RCC 7860 (cell line): Measurements from ENCODE around the gene WRNIP1.
"Not testable (repeated sequence)": the region's sequence is repeated elsewhere in the genome, so short reads cannot be mapped to it uniquely, and the experiment has no call there.

Source experiments
- DNase-seq: peaks from one replicate; pipeline ENCODE4 v3.0.0-alpha.2; 2015; ENCODE audit warnings: low spot score
- FAIRE-seq: peaks from 2 replicates; lab custom pipeline; 2012; peaks lifted over from hg19 to GRCh38; lab: Jason Lieb, UNC

Gene WRNIP1

GRCh38 chr6:2782825-2783187 is 17.6 kb downstream of the WRNIP1 start:
- FAIRE-seq (no peak), DNase-seq (no peak)

DNA sequence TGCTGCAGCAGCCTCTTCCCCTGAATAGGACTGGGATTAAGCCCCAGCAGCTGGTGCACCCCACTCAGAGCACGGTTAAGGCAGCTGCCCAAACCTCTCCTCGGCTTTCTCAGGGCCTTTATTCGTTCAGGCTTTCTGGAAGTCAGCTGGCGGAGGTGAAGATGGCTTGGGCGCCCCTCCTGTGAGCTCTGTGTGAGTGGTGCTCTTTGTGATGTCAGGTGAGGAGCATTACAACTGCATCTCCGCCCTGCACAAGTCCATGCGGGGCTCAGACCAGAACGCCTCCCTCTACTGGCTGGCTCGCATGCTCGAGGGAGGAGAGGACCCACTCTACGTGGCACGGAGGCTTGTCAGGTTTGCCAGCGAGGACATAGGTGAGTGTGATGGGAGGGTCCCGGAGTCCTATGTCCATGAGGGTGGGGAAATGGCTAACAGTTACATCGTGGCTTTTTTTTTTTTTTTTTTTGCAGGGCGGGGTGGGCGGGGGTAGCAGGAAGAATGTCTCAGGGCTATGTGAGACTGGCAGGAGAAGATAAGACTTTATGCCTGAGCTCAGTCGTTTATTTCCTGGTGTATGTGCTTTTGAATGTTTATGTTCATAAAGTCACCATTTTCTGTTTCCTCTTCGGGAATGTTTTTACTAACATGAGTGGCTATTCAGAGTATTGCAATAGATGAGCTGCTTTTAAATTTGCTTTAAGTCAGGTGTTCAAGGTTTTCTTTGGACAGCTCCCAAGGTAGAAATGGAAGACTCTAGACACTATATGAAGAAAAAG is 18.2 kb downstream of the WRNIP1 start:
- FAIRE-seq (no peak), DNase-seq (no peak)

DNA sequence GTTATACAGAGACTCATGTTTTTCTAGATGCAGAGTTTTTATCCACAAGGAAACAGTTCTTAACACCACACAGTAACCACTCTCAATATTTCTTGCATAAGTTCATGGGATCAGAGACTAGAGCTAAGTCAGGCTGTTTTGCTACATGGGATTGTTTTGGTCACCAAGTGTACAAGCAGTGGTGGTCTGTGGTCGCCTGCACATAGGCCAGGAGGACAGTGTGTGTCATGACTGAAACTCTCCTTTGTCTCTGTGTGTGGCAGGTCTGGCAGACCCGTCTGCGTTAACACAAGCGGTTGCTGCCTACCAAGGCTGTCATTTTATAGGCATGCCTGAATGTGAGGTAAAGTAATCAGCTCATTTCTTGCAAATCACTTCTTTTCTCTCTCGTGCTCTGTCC is 18.9 kb downstream of the WRNIP1 start:
- FAIRE-seq (no peak), DNase-seq (no peak)

DNA sequence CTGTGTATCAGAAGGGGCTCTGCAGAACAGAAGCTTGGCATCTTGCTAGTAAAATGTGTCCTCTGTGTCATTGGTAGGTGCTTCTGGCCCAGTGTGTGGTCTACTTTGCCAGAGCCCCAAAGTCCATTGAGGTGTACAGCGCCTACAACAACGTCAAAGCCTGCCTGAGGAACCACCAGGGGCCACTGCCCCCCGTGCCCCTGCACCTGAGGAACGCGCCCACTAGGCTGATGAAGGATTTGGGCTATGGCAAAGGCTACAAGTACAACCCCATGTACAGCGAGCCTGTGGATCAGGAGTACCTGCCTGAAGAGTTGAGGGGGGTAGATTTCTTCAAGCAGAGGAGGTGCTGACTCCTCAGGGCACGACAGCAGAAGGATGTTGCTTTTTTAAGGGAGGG is 19.7 kb downstream of the WRNIP1 start:
- DNase-seq, result no peak
- no peak for FAIRE-seq

DNA sequence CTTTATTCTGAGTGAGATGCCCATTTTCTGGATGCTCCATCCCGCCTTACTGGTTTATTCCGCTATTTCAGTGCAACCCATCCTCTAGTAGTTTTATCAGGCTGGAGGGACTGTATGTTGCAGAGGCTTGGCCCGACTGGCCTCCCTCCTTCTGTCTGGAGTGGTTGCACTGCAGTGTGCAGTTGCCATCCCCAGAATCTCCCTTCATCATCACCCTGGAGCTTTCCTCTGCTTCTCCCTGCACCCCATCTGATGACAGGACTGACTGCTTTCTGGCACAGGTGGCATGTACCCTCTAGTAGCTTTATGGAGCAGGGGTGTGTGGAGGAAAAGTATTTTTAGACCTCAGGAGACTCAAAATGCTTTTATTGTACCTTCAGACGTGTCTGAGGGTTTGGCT is 21.1 kb downstream of the WRNIP1 start:
- DNase-seq, result no peak
- no peak for FAIRE-seq

DNA sequence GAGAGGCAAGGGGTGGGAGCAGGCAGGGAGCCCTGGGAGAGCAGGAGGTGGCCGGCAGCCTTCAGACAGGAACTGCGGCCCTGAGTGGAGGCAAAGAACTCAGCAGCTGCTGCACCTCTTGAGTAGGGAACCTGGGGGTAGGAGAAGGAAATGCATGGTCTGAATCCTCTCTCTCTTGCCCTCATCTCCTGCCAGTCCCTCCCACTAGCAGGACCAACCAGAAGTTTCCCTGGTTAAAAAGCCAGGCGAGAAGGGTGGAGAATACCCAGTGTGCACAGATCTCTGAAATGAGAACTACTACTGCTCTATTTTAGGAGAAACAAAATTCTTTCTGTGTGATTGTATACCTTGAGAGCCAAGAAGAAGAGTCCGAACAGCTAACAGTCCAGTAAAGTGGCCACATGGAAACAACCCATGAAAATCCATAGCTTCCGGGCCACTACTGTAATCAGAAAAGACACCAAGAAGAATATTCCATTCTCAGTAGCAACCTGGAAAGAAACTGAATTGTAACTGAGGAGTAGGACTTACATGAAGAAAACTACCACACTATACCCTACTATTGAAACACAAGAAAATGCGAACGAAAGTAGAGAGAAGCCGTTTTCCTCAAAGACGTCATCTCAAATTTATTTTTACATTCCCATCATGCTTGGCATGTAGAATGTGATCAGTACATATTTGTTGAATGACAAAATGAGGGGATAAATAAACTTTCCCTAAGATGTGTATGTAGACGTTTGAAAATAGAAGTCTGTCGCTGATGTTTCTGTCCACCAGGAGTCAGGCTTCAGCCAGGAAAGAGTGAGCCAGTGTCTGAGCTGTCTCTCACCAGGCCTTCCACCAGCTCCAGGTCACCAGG is 25.6 kb downstream of the WRNIP1 start:
- DNase-seq (peak; percentile 59), FAIRE-seq (peak; percentile 66)

GRCh38 chr6:2791450-2791974 is 26.3 kb downstream of the WRNIP1 start:
- no peak for FAIRE-seq
- no peak for DNase-seq

GRCh38 chr6:2792330-2793110 is 27.3 kb downstream of the WRNIP1 start:
- FAIRE-seq (no peak), DNase-seq (no peak)

DNA sequence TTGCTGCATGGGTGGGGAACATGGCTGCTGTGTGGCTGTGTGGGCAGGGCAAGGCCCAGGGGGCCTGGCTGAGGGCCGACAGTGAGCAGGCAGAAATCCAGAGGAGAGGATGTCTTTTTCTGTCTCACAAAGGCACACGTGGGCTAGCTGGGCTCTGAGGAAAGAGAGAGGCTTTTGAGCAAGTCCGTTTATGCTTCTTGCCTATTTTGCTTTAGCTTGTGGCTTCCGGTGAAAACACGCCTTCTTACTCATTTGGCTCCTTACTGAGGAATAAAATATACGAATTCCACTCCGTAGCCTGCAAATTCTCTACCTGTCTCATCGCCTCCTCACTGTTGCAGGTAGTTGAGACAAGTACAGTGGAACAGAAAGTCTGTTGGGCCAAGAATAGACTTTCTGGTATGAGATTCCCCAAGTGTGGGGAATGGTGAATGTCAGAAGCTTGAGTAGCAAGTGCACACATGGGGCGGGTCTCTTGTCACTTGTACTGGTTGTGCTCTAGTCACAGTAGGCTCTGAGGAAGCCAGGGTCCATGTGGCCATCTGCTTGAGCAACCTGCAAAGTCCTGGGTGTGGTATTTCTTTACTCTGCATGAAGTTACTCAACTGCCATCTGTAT is 28.4 kb downstream of the WRNIP1 start:
- DNase-seq (no peak), FAIRE-seq (no peak)

DNA sequence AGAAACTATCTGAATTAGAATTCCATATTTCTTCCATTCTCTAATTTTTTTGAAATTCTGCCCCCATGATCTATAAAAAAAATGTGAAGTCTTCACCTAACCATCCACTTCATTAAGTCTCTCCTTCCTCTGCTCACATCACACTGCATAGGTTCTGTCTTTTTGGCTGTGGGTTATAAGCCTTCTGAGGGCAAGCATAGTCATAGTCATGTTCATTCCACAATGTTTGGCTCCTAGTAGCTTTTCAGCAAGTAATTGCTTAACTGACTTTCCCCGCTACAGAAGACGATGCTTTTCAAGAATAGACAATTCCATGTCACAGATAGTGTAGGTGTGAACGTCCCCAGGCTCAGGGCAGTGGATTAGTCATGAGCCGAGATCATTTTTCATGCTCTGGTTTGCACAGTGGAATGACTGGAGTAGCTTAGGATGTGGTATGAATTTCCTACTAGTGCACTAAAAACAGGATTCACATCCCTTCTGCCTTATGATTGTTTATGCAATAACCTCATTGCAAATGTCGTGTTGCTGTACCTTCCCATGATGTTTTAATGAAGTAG is 29.1 kb downstream of the WRNIP1 start:
- peak; percentile 28 for DNase-seq

GRCh38 chr6:2795162-2795561 is 30.0 kb downstream of the WRNIP1 start:
- FAIRE-seq (no peak), DNase-seq (no peak)

More for the DNA sequence above, 29.1 kb downstream of the WRNIP1 start:
- no peak for FAIRE-seq

DNA sequence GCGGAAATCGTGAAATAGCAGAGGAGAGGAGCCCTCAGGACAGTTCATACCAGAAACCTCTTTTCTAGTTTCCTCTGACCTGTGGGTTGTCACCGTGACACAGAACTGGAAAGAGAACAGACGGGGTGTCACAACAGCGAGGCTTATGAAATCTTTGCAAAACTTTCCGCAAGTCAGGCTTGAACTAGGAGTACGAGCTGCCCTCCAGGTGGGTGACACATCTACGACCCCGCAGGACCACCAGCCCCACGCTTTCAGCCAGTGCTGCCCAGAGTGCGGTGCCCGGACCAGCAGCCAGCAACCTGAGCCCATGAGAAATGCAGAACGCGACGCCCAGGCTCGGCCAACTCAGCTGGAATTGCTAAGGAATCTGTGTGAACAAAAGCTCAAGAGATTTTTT is 30.8 kb downstream of the WRNIP1 start:
- DNase-seq, result no peak
- FAIRE-seq, result no peak

DNA sequence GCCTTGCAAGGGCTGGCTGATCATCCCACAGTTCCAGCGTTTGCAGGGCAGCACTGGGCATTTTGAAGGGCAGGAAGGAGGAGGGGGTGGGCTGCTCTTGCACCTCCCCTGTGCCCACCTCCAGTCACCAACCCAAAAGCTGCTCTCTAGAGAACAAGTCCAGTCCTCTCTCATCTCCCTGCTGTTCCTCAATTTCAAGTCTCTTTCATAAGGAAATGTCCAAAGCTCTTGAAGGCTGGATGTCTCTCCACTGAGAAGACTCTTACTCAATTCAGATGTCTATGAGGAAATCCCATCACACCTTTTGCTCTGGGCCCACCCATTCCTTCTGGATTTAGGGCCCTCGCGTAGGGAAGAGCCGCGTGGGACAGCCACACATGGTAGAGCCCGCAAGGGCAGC is 31.7 kb downstream of the WRNIP1 start:
- DNase-seq, result no peak

DNA sequence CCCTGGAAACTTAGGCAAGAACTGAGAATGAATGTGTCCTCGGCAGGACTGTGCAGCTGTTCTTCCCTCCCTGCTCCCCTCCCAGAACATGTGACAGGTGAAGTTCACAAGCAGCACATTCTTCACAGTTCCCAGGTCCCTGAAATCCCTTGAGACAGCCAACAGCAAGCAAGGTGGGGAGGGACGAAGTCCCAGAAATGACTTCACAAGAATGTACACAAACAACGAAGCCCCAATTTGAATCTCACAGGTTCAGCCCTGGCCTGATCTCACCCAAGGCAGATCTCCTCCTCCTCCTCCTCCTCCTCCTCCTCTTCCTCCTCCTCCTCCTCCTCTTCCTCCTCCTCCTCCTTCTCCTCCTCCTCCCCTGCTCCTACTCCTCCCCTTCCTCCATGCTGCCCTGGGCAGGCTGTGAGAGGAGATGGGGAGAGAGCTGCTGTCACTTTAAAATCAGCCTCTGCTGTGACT is 32.4 kb downstream of the WRNIP1 start:
- FAIRE-seq (no peak), DNase-seq (no peak)

More for the DNA sequence above, 31.7 kb downstream of the WRNIP1 start:
- FAIRE-seq, result no peak

GRCh38 chr6:2798586-2799134 is 33.5 kb downstream of the WRNIP1 start:
- FAIRE-seq (no peak), DNase-seq (no peak)

GRCh38 chr6:2799936-2800527 is 34.8 kb downstream of the WRNIP1 start:
- DNase-seq (no peak), FAIRE-seq (no peak)

DNA sequence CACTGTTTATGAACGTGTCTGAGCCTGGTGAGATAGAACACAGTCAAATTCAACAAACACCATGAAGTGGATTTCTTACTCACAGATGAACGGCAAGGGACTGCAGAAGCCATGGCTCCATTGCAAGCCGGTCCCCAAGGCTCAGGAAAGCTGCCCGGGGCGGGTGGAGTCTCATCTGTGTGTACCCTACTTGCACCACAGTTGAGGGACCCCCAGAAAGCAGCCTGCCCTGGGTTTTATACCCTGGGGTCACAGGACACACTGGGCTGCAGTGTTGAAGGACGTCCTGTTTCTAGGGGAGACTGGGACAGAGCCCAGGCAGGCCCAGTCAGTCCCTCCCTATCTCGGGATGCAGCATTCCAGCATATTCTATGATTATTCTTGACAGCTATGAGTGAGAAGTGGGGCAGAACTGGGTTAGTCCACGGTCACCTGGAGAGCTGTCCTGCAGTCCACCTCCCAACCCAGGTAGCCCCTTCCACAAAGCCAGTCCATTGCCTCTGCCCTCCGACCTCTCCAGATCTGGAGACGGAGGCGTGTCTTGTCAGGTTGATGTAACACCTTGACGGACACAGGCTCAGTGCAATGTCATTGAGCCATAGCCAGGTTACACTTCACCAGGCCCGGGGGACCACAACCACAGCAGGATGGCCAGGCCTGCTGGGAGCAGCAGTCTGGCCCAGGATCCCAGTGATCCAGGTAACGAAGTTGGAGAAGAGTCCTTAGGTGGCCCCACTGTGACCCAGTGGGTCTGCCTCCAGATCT is 35.5 kb downstream of the WRNIP1 start:
- FAIRE-seq, result no peak
- no peak for DNase-seq

- not testable (repeated sequence) for FAIRE-seq, DNase-seq
Measured at GRCh38 chr6:2801687-2802086, 36.5 kb downstream of the WRNIP1 start.
